Activated T-cell treated with anti-CD3 and anti-CD28 coated beads for 48 hours (primary cell): Measurements from ENCODE around the gene FPGS.
A peak's percentile ranks its signal among the peaks of the same experiment; 100 is the strongest.
"Not testable (repeated sequence)": the region's sequence is repeated elsewhere in the genome, so short reads cannot be mapped to it uniquely, and the experiment has no call there.

Experiments
- DNase-seq: peaks from one replicate; pipeline ENCODE4 v3.0.0-alpha.2; 2020; ENCODE audit warnings: low read depth

Gene FPGS

DNA sequence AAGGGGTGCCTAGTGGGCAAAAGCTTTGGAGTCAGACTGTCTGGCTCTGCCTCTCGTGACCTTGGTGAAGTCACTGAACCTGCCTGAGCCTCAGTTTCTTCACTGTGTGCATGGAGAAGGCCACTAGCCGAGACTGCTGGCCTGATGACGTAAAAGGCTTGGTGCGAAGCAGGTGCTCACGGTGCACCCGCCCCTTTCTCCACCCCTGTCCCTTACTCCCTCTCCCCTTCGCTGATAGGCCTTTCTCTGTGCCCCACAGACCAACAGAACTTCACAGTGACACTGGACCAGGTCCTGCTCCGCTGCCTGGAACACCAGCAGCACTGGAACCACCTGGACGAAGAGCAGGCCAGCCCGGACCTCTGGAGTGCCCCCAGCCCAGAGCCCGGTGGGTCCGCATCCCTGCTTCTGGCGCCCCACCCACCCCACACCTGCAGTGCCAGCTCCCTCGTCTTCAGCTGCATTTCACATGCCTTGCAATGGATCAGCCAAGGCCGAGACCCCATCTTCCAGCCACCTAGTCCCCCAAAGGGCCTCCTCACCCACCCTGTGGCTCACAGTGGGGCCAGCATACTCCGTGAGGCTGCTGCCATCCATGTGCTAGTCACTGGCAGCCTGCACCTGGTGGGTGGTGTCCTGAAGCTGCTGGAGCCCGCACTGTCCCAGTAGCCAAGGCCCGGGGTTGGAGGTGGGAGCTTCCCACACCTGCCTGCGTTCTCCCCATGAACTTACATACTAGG is 10.4 kb downstream of the FPGS start:
- DNase-seq: no peak

DNA sequence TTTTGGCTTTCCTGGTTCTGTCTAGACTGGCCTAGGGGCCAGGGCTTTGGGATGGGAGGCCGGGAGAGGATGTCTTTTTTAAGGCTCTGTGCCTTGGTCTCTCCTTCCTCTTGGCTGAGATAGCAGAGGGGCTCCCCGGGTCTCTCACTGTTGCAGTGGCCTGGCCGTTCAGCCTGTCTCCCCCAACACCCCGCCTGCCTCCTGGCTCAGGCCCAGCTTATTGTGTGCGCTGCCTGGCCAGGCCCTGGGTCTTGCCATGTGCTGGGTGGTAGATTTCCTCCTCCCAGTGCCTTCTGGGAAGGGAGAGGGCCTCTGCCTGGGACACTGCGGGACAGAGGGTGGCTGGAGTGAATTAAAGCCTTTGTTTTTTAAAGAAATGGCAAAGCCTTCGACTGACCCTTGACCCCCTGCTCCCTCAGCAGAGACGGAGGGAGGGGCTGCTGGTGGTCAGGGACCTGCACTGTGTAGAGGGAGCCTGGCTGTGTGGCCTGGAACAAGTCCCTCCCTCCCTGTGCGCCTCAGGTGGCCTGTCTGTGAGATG is 11.1 kb downstream of the FPGS start:
- DNase-seq: no peak

DNA sequence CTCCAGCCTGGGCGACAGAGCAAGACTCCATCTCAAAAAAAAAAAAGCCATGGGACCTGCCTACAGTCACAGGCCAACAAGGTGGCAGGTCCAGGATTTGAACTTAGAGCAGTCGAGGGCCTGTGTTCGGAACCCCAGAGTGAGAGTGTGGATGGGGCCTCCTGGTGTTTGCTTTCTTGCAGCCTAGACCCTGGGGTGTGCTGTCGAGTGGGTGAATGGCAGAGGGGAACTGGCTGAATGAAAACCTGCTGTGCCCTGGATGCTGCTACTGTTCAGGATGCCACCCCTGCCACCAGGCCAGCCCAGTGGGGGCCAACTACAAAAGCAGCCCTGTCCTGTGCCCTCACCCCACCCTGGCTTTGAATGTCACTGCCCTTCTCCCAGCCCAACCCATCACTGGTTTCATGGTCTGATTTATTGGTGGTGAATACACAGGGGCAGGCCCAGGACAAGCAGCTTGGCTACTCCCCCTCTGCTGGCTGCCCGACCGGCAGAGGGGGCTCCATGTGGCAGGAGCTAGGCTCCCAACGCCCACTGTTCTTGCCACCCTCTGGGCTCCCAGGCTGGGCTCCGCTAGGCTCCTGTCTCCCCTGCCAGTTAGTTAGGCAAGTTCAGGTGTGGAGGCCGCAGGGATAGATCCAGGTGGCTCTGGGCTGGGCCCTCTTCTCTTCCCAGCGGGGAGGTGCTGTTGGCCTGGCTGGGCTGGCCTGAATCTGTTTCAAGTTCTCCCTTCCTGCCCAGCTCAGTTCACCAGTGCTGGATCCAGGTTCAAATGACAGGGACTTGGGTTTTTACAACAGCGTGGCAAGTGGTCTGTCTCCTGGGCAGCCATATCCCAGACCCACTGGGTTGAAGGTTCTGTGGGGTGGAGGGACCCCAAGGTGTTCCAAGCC is 12.2 kb downstream of the FPGS start:
- no peak for DNase-seq

DNA sequence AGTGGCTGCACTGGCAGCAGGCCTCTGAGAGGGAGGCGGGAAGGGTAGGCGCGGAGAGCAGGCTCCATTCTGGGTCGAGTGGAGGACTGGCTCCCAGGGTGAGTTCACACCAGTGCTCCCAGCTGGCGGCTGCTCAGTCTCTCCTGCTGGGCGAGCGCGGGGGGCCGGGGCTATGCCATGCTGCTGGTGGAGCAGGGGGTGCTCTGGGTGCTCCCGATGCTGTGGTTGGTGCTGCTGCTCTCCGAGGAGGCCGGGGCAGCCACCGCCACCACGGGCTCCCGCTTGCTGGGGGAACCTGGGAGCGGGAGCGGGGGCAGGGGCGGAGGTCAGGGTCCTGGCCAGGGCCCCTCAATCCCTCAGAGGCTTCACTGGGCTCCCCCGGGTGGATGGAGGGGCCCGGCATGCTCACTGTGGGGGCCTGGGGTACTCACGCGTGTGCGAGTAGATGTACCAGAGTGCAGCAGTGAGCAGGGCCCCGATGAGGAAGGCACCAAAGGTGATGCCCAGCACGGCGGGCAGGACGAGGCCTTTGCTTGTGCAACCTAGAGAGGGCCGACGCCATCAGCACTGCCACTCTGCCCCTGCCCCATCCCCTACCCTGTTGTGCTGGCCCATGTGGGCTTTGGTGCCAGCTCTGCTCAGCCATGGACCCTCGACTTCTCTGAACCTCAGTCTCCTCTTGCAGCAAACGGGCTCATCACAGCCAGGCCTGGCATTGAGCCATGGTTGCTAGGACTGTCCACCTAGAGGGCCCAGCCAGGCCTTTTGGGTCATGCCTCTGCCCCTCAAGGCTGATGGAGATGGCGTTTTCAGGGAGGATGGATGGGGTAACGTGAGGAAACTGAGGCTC is 13.1 kb downstream of the FPGS start:
- no peak for DNase-seq

DNA sequence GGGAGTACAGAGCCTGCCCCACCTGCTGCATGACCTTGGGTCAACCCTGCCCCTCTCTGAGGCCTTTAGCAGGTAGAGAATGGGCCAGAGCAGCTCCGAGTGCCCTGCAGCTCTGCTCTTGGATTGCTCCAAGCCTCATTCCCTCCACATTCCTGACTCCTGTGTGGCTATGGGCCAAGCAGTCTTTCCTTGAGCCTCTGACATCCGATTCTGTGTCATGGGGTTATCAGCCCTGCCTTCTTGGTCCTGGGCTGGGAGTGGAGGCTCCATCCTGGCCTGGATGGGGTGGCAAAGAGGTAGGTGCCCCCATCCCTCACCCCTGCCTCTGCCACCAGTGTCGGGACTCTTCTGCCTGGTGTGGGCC is 13.7 kb downstream of the FPGS start:
- no peak for DNase-seq

DNA sequence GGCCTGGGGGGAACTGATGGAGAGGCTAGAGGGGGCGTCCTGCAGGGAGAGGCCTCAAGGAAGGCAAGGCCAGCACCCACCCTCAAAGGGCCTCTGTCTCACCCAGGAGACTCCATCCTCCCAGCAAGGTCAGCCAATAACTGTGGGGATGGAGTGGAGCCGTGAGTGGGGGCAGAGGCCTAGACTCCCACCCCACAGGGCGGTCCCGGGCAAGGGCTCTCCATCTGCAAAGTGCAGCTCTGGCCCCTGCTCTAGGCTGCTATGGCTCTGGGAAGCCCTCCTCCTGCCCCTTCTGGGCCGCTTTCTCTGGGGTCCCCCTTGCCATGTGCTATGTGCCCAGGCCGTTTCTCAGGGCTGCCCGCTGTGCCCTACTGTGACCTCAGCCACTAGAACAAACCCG is 14.0 kb downstream of the FPGS start:
- no peak for DNase-seq

DNA sequence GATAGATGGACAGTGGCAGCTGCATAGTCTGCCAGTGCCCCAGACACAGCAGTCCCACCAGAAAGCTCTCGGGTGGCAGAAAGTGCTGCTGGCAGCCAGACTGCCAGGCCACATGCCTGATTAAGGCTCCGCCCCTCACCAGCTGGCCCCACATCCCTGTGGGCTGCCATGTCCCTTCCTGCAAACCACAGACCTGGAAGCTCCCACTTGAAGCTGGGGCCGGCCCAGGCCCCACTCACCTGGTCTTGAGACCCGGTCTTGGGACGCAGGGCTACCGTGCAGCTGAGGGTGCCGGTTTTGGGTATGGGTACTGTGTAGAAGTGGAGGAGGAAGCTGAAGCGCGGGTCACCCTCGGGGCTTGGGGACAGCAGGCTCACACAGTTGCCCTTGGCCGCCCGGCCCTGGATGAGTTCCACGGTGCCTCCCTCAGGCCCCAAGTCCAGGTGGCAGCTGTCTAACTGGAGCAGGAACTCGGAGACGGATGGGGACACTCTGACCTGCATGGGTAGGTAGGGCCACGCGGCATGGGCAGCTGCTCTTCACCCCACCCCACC is 15.3 kb downstream of the FPGS start:
- no peak for DNase-seq

DNA sequence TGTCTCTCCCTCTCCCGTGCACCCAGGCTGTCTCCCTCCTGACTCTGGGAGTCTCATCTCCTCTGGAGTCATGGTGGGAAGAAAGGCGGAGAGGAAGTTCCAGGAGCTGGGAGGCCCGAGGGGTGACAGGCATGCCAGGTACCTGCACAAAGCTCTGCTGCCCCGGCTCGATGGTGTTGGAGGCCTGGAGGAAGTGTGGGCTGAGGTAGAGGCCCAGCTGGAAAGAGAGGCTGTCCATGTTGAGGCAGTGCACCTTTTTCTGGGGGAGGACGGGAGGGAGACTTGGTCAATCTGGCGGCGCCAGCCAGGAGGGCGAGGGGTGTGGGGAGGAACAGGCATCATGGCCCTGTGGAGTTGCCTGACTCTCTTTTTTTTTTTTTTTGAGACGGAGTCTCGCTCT is 15.9 kb downstream of the FPGS start:
- DNase-seq: no peak

DNA sequence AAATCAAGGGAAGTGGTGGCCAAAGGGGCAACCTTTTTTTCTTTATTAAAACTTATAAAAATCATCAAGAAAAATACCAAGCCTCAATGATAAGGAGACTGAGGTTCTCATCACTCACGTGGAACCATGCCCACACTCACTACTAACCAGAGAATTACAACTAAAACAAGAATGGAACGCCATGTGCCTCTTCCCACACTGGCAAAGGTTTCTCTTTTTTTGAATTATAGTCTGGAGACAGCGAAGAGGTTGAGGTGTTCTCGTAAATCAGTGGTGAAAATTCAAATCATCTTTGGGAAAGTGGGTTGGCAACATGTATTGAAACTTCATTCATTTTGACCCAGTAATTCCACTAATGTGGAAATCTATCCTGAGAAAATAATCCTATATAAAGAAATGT is 19.4 kb downstream of the FPGS start:
- no peak for DNase-seq

DNA sequence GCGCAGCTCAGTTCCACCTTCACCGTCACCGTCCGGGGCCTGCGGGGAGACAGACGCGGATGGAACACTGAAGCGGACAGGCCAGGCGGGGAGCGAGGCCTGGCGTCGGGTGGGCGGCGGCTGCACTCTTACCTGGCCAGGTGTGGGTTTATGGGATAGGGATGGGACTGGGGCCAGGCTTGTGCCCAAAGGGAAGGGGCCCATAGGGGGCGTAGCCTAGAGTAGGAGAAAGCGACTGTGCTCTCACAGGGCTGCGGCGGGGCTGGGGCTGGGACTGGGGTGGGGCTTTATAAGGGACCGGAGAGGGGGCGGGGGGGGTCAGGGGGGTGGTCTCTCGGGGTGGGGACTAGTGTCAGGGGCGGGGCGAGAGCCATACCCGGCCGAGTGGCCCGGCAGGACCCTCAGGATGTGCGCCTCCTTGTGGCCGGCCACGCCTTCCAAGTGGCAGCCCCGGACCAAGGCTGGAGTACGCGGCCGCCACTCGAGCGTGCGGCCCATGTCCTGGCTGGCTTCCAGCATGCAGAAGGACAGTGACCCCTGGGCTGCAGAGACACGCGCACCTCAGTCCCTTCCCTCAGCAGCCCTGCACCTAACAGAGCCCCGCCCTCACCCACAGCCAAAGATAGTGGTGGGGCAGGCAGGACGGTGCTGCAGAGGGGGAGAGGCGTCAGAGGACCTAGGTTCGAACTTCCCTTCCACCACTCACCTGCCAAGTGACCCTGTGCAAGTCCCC is 22.8 kb downstream of the FPGS start:
- no peak for DNase-seq

DNA sequence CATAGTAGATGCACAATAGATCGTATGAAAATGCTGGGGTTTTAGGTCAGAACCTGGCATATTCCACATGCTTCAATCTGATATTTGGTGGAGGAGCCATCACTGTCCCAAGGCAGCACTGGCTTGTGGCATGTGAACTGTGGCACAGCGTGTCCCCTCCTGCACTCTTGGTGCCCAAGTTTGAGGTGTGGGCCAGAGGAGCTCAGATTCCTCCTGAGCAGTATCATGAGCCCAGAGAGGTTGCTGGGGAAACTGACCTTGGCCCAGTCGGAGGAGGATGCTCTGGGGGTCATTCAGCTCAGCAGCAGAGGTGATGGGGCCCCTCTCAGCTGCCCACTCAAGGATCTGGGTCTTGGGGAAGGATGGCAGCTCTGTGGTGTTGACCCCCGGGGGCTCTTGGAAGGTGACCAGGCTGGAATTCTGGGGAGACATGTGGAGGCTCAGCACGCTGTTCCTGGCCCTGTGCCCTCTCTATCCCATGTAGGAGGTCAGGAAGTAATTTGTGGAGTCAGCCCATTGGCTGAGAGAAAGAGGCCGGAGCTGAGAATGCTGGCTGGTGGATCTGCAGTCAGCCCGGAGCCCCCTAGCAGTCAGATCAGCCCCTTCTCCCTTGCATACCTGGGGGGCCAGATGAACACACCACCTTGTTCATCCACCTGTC is 23.7 kb downstream of the FPGS start:
- no peak for DNase-seq

DNA sequence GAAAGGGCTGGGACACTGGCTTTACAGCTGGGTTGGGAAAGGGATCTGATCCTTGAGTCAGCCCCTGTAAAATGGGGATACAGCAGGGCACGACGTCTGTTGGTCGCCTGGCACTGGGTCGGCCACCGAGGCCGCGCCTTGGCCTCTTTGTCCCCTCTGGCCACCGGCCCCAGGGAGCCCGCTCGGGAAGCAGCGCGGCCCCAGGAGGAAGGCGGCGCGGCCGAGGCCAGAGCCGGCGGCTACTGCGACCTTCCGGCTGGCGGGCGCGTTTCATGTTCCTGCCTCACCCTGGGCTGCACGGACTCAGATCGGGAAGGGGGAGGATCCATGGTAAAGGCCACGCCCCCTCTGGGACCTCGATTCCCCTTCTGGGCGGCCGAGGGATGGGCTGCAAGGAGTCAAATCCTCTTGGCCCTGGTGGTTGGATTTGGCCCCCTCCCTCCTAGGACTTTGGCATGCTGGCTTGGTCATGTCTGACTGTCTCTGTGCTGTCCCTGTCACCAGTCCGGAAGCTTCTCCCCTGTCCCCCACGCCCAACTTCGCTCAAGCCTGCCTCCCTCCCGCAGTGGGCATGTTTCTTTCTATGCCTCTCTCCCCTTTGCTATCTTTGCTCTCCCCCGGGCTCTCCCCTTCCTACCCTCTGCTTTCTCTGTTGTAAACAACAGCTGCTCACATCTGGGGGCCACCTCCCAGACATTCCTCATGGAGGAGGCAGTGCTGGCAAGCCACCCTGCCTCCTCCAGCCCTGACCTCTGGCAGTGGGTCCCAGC is 25.8 kb downstream of the FPGS start:
- no peak for DNase-seq

DNA sequence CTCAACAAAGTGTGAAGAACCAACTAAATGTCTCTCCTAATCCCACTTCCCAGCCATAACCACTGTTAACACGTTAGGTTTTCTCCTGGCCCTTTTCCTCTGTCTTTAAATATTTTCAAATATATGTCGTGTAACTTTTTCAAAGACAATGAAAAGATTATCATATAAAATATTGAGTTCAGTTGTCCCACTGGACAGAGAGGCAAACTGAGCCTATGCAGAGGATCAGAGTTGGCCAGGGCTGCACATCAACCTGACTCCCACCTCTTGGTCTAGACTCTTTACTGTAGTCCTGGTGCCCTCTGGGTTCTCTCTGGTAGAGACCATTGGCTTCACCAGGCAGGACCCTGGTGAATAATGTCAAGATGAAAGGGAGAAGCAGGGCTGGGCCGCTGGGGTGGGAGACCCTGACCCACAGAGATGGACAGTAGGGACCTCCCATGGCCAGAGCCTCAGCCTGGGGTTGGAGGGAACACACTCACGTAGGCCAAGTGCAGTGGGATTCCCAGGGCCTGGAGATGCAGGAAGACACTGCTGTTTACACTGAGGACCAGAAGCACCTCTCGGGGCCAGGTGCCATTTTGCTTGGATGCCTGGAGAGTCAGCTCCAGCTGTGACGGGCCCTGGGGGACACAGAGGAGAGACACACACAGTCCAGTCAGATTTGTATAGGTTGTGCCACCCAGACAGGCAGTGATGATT is 26.7 kb downstream of the FPGS start:
- DNase-seq: no peak

DNA sequence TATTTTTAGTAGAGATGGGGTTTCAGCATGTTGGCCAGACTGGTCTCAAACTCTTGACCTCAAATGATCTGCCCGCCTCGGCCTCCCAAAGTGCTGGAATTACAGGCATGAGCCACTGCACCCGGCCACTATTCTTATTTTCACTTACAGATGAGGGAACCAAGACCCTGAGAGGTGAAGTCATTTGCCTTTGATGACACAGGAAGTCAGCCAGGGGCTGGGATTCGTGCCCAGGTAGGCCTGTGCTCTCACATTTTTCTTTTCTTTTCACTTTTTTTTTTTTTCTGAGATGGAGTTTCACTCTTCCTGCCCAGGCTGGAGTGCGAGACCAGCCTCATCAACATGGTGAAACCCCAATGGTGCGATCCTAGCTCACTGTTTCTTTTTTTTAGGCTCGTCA is 29.6 kb downstream of the FPGS start:
- DNase-seq: no peak

DNA sequence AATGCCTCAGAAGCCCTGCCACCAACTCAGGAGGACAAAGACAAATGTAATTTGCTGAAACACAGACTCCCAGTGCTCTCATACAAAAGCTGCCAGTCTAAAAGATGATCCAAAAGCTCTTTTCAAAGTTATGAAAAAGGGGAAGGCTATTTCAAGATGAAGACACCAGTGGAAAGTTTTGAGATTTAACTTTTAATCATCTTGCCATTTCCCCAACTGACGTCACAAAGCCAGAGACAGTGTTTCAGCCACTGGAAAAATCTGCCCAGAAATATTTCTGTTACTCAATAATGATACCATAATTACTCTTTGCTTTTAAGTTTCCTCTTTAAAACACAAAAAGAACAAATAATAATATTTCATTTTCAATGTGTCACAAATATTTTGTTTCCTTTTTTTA is 30.9 kb downstream of the FPGS start:
- DNase-seq: no peak

DNA sequence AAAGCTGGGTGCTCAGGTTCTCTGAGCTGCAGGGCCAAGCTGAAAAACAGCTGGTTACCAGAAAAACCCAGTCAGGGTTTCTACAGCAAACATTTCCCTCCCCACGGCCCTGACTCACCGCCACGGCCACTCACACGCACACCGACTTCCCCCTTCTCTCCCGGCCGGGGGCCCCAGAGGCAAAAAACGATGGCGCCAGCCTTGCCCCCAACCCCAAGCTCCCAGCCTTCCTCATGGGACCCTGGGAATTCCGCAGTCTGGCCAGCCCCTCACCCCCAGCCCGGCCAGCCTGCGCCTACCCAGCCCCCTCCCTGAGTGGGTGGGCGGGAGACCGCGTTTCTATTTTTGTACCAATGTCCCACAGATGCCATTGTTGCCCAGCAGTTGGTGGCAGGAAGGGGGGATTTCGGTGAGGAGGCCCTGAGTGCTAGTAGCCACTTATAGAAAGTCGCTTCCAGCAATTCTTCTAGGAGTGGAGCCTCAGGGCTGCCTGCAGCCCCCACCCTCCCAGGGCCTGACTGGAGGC is 33.4 kb downstream of the FPGS start:
- DNase-seq: peak; percentile 33

DNA sequence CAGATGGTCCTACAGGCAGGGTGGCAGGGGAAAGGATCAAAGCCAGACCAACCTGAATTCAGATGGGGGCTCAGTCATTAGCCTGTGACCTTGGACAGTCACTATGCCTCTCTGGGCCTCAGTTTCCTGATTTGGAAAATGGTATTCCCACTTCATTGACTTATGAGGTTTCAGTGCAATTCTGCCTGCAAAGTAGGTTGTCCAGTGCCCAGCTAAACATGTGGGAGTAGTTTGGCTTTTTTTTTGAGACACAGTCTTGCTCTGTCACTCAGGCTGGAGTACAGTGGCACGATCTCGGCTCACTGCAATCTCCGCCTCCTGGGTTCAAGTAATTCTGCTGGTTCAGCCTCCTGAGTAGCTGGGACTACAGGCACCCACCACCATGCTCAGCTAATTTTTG is 33.9 kb downstream of the FPGS start:
- not testable (repeated sequence) for DNase-seq

DNA sequence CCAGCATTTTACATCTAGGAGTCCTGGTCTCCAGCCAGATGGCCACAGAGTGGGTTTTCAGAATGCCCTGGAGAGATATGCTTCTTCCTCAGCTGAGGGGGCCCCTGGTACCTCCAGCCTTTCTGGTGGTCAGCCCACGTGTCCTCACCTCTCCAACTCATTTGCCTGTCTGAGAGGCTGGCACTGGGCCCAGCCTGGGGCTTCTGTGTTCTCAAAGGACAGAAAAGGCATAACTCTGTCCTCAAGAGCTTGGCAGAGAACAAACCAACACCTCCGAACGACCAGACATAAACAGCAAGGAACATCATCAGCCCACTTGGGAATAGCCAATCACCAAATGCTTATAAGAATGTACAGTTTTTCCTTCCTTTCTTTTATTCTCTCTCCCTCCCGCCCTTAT is 34.7 kb downstream of the FPGS start:
- DNase-seq: no peak
